ENCODE measurements around the gene TMEM18.

The TMEM18 gene

DNA sequence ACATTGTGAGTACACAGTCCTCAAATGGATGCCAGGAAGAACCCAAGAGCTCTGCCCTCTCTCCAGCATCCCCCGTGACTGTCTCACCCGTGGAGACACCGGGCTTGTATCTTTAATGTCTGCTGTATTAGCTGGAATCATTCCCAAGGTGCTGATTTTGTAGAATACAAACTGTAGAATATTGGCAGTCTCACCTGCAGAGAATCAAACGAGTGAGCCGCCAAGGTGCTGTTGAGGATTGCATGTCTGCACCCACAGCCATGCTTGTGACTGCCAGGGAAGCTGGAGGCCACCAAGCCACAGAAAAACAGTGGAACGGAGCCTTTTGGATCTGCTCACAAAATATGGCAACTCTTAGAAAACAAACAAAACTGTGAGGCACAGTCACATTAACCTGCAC lies 37.5 kb downstream of the TMEM18 start:
- in situ Hi-C loops (cut with MboI; ENCODE audit: low sequenced_read_pairs, unreplicated experiment): no loop called here
- TF ChIP-seq, protein P1, sequence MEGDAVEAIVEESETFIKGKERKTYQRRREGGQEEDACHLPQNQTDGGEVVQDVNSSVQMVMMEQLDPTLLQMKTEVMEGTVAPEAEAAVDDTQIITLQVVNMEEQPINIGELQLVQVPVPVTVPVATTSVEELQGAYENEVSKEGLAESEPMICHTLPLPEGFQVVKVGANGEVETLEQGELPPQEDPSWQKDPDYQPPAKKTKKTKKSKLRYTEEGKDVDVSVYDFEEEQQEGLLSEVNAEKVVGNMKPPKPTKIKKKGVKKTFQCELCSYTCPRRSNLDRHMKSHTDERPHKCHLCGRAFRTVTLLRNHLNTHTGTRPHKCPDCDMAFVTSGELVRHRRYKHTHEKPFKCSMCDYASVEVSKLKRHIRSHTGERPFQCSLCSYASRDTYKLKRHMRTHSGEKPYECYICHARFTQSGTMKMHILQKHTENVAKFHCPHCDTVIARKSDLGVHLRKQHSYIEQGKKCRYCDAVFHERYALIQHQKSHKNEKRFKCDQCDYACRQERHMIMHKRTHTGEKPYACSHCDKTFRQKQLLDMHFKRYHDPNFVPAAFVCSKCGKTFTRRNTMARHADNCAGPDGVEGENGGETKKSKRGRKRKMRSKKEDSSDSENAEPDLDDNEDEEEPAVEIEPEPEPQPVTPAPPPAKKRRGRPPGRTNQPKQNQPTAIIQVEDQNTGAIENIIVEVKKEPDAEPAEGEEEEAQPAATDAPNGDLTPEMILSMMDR (IDR thresholded peaks at IDR 0.05; ENCODE audit: borderline replicate concordance, control extremely low read depth, extremely low read depth, insufficient read depth, missing control alignments): no peak
- DNase-seq (ENCODE audit: low spot score): no peak

DNA sequence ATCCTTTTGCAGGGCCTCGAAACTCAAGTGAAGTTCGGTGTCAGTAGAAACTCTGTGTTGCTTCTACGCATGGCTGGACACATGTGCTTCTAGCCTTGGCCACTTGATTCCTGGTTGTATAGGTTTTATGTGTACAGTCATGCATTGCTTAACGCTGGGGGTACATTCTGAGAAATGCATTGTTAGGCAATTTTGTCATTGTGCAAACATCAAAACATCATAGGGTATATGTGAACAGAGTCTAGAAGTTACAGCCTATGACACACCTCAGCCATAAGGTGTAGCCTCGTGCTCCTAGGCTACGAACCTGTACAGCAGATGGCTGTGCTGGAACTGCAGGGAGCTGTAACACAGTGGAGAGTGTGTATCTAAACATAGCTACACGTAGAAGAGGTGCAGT lies 39.4 kb downstream of the TMEM18 start:
- DNase-seq (ENCODE audit: low spot score): no peak
- in situ Hi-C loops (cut with MboI; ENCODE audit: low sequenced_read_pairs, unreplicated experiment): no loop called here
- TF ChIP-seq, protein P1 (IDR thresholded peaks at IDR 0.05; ENCODE audit: borderline replicate concordance, control extremely low read depth, extremely low read depth, insufficient read depth, missing control alignments): no peak

DNA sequence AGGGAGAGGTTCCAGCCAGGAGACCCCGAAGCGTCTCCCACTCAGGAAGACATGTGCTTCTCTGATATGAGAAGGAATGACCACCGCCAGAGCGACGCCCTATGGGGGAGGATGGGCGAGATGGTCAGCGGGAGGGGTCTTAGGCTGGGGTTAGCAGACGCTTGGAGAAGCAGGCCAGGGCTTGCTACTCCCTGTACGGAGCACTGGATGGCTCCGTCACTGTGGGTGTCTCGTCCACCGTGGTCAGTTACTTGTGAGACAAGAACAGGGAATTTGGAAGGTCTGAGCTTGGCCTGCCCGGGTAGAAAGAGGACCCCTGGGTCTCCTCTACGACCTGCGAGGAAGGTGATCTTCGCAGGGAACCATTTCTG lies 39.8 kb downstream of the TMEM18 start:
- in situ Hi-C loops (cut with MboI; ENCODE audit: low sequenced_read_pairs, unreplicated experiment): no loop called here
- DNase-seq (ENCODE audit: low spot score): no peak
- TF ChIP-seq, protein P1 (IDR thresholded peaks at IDR 0.05; ENCODE audit: borderline replicate concordance, control extremely low read depth, extremely low read depth, insufficient read depth, missing control alignments): no peak

DNA sequence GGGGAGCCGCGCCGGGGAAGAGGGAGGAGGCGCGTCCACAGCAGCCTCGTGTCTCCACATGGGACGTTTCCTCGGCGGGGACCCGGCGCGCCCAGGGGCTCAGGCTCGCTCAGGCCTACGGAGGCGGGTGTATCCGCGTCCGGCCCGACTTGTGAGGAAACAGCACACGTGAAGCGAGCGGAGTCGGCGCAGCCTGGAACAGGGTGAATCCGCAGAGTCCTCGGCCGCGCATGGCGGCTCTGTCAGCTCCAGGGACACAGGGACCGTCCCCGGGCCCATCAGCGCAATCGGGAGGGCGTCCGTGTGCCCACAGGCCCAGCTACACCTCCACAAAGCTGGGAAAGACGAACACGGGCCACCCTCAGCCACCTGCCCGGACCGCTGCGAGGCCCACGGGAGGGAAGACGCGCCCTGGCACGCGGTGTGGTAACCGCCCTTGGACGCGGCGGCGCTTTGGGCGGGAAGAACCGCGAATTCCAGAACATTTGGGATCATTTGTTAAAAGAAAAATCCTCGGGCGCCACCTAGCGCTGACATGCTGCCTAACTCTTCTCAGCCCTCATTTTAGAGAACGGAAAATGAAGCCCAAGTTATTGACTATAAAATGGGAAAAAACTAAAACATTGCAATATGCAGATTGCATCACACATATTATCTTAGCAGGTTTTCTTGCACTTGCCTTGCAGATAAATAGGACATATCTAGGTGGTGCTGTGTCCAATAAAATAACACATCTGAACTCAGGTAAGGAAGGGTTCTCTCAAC lies 40.4 kb downstream of the TMEM18 start:
- in situ Hi-C loops (cut with MboI; ENCODE audit: low sequenced_read_pairs, unreplicated experiment): no loop called here
- TF ChIP-seq, protein P1 (IDR thresholded peaks at IDR 0.05; ENCODE audit: borderline replicate concordance, control extremely low read depth, extremely low read depth, insufficient read depth, missing control alignments): peak; percentile 80

GRCh38 chr2:635687-636621 lies 41.3 kb downstream of the TMEM18 start:
- in situ Hi-C loops (cut with MboI; ENCODE audit: low sequenced_read_pairs, unreplicated experiment): no loop called here
- no peak for DNase-seq (ENCODE audit: low spot score)
- TF ChIP-seq, protein P1 (IDR thresholded peaks at IDR 0.05; ENCODE audit: borderline replicate concordance, control extremely low read depth, extremely low read depth, insufficient read depth, missing control alignments): no peak

More for the DNA sequence above, 40.4 kb downstream of the TMEM18 start:
- peak; percentile 80 for DNase-seq (ENCODE audit: low spot score)

DNA sequence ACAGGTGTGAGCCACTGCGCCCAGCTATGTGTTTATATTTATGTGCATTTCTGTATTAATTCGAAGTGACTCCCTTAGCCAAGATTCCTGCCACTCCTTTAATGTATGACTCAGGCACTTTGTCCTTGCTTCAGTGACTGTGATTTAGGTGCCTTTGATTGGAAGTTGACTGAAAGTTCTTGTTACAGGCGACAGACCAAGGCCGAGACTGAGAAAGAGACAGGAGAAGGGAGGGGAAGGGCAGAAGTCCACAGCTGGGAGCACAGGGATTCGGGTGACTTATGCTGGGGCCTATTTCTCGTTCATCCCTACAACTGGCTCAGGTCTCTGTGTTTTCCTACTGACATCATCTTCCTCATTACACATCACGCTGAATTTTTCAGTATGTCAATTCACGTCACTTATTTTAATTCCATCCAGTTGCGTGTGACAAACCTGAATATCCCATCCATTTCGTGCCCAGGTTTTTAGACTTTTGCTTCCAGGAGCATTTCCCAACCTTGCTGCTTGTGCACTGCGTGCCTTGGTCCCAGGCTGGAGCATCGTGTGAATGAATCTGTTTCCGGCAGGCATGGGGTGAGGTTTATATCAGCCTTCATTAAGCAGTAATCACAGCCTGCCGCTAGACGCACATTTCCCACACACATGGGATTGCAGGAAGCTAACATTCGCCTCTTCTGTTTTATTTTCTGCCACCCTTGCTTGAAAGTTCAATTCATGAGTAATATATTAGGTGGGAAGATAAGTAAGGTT lies 42.4 kb downstream of the TMEM18 start:
- no peak for DNase-seq (ENCODE audit: low spot score)
- in situ Hi-C loops (cut with MboI; ENCODE audit: low sequenced_read_pairs, unreplicated experiment): no loop called here
- TF ChIP-seq, protein P1 (IDR thresholded peaks at IDR 0.05; ENCODE audit: borderline replicate concordance, control extremely low read depth, extremely low read depth, insufficient read depth, missing control alignments): no peak
